Measurements from ENCODE around the gene OSBPL8. TPM values are rescaled to one million over a fixed set of nuclear protein-coding genes. Genes with fewer than 3 reads are reported as not detected.

Gene OSBPL8
- total and polyA plus RNA-seq, 2 experiments from 2014 or later = 64.4 to 73.4 TPM

DNA sequence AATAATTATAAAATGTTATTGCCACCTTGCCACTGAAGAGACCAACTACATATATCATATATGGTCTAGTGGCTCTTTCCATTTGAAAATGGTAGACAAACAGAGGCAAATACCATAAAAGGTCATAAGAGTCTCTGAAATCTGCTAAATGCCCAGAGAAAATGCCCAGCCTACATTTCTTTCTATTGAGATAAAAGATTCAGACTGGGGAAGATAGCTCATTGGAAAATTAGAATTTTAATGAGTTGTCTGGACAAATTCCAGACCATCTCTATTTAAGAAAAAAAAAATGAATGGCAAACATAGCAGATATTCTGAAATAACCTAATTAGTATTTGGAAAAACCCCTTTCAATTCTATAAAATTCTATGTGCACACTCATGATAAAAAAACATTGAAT lies 131.5 kb downstream of the OSBPL8 start:
- H3K27me3 ChIP-seq (replicated peaks; ENCODE audit: insufficient read depth) = no peaks in the 10 kb centered on the region
- no peak overlapping the region for H2AFZ ChIP-seq
- TF ChIP-seq EZH2 (IDR thresholded peaks at IDR 0.05; ENCODE audit: insufficient read depth, poor library complexity, severe bottlenecking) = no peak
- no peak for TF ChIP-seq EZH2phosphoT487 (IDR thresholded peaks at IDR 0.05; ENCODE audit: insufficient read depth, low read depth)
- H3K4me3 ChIP-seq = no peak overlapping the region
- no peaks in the 10 kb centered on the region for H3K9me2 ChIP-seq (ENCODE audit: insufficient read depth)
- in situ Hi-C loops (cut with MboI) = no loop called here
- no peak for DNase-seq
- no peaks in the 10 kb centered on the region for H4K20me1 ChIP-seq (ENCODE audit: insufficient read depth)
- H3K36me3 ChIP-seq (ENCODE audit: low read depth) = no peaks in the 10 kb centered on the region
- H3K27ac ChIP-seq = no peak overlapping the region
- H3K79me2 ChIP-seq (ENCODE audit: insufficient read depth) = peaks cover 100% of the 10 kb centered on the region
- H3K4me2 ChIP-seq (ENCODE audit: unreplicated experiment) = no peak overlapping the region
- peaks cover 4% of the 10 kb centered on the region; the same call in 1 of the 2 replicates for H3F3A ChIP-seq (ENCODE audit: insufficient read depth)
- no peaks in the 10 kb centered on the region; the same call in 1 of the 2 replicates for H3K4me1 ChIP-seq (ENCODE audit: insufficient read depth)
- no peak overlapping the region for H3K9ac ChIP-seq
- H3K9me3 ChIP-seq (ENCODE audit: low read depth) = peaks cover 5% of the 10 kb centered on the region

DNA sequence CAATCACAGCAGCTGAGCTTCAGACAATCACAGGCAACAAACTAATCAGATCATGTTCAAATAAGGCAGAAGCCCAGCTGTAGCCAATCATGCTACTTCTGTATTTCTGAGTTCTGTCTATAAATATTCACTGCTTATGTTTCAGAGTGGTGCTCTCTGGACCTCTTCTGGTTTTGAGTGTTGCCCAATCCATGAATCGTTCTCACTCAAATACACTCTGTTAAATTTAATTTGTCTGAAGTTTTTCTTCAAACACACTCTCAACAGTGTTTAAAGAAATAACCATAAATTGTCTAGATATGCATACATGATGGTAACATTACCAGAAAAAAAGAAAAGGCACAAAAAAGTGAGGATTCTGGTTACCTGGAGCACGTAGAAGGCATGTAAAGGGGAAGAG lies 133.4 kb downstream of the OSBPL8 start:
- no peak overlapping the region for H3K4me3 ChIP-seq
- peaks cover 16% of the 10 kb centered on the region for H3F3A ChIP-seq (ENCODE audit: insufficient read depth)
- H3K27me3 ChIP-seq (replicated peaks; ENCODE audit: insufficient read depth) = no peaks in the 10 kb centered on the region
- 94 to 100% methylated on average over 2 of the region's 2 CpGs for WGBS, 2 experiments (ENCODE audit: low coverage in 1 of 2, low lambda C conversion rate in 2 of 2, missing lambda C conversion rate in 2 of 2)
- H3K27ac ChIP-seq = no peak overlapping the region
- no peaks in the 10 kb centered on the region for H4K20me1 ChIP-seq (ENCODE audit: insufficient read depth)
- TF ChIP-seq EZH2phosphoT487 (IDR thresholded peaks at IDR 0.05; ENCODE audit: insufficient read depth, low read depth) (no peak), EZH2 (IDR thresholded peaks at IDR 0.05; ENCODE audit: insufficient read depth, poor library complexity, severe bottlenecking) (no peak)
- H3K4me2 ChIP-seq (ENCODE audit: unreplicated experiment) = no peak overlapping the region
- no peak for DNase-seq
- no peak overlapping the region for H3K9ac ChIP-seq
- H3K9me3 ChIP-seq (ENCODE audit: low read depth) = peaks cover 5% of the 10 kb centered on the region
- H3K79me2 ChIP-seq (ENCODE audit: insufficient read depth) = peaks cover 100% of the 10 kb centered on the region
- in situ Hi-C loops (cut with MboI) = no loop called here
- H3K4me1 ChIP-seq (ENCODE audit: insufficient read depth) = peaks cover 18% of the 10 kb centered on the region
- no peak overlapping the region for H2AFZ ChIP-seq
- no peaks in the 10 kb centered on the region for H3K36me3 ChIP-seq (ENCODE audit: low read depth)
- H3K9me2 ChIP-seq (ENCODE audit: insufficient read depth) = no peaks in the 10 kb centered on the region

DNA sequence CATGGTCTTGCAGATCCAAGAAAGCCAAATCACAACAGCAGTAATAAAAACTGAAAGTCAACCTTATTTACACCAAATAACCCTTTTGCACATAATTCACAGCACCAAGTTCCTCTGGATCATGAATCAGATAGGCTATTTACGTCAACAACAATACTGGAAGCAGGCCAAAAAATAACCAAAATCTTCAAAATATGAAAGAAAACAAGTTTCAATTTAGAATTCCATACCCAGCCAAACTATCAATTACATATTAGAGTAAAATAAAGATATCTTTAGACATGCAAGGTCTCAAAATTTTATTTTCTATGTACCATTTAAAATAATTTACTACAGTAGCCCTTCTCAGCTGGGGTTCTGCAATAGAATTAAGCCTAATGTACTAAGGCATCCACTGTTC lies 134.6 kb downstream of the OSBPL8 start:
- peak; percentile 5 for DNase-seq
- no peak overlapping the region for H2AFZ ChIP-seq
- 66 to 68% methylated on average over 1 of the region's 1 CpG for WGBS, 2 experiments (ENCODE audit: low coverage in 1 of 2, low lambda C conversion rate in 2 of 2, missing lambda C conversion rate in 2 of 2)
- H3F3A ChIP-seq (ENCODE audit: insufficient read depth) = peaks cover 16% of the 10 kb centered on the region
- no peak overlapping the region for H3K4me2 ChIP-seq (ENCODE audit: unreplicated experiment)
- no peak overlapping the region for H3K27ac ChIP-seq
- no peak overlapping the region for H3K4me3 ChIP-seq
- peaks cover 26% of the 10 kb centered on the region for H3K4me1 ChIP-seq (ENCODE audit: insufficient read depth)
- H3K9me2 ChIP-seq (ENCODE audit: insufficient read depth) = no peaks in the 10 kb centered on the region
- no peaks in the 10 kb centered on the region for H3K27me3 ChIP-seq (replicated peaks; ENCODE audit: insufficient read depth)
- TF ChIP-seq EZH2phosphoT487 (IDR thresholded peaks at IDR 0.05; ENCODE audit: insufficient read depth, low read depth) (no peak), EZH2 (IDR thresholded peaks at IDR 0.05; ENCODE audit: insufficient read depth, poor library complexity, severe bottlenecking) (no peak)
- peaks cover 5% of the 10 kb centered on the region for H3K9me3 ChIP-seq (ENCODE audit: low read depth)
- H3K36me3 ChIP-seq (ENCODE audit: low read depth) = no peaks in the 10 kb centered on the region
- peaks cover 100% of the 10 kb centered on the region for H3K79me2 ChIP-seq (ENCODE audit: insufficient read depth)
- no peaks in the 10 kb centered on the region for H4K20me1 ChIP-seq (ENCODE audit: insufficient read depth)
- H3K9ac ChIP-seq = no peak overlapping the region
- in situ Hi-C loops (cut with MboI) = no loop called here

- TF ChIP-seq EZH2 (IDR thresholded peaks at IDR 0.05; ENCODE audit: insufficient read depth, poor library complexity, severe bottlenecking) = no peak
- TF ChIP-seq EZH2phosphoT487 (IDR thresholded peaks at IDR 0.05; ENCODE audit: insufficient read depth, low read depth) = no peak
- Histone ChIP-seq H3K27ac (peak overlapping the region; percentile 50), H3K9ac (peak overlapping the region; percentile 73)
Measured at GRCh38 chr12:76422543-76423438, 136.8 kb downstream of the OSBPL8 start.

More at GRCh38 chr12:76422543-76423438, 136.8 kb downstream of the OSBPL8 start:
- Histone ChIP-seq H3K9me3 (ENCODE audit: low read depth) (peaks cover 5% of the 10 kb centered on the region), H3F3A (ENCODE audit: insufficient read depth) (peaks cover 16% of the 10 kb centered on the region), H3K4me1 (ENCODE audit: insufficient read depth) (peaks cover 26% of the 10 kb centered on the region), H2AFZ (peak overlapping the region; percentile 64), H3K27me3 (replicated peaks; ENCODE audit: insufficient read depth) (no peaks in the 10 kb centered on the region), H3K4me2 (ENCODE audit: unreplicated experiment) (peak overlapping the region; percentile 97), H3K79me2 (ENCODE audit: insufficient read depth) (peaks cover 100% of the 10 kb centered on the region), H3K9me2 (ENCODE audit: insufficient read depth) (no peaks in the 10 kb centered on the region), H4K20me1 (ENCODE audit: insufficient read depth) (no peaks in the 10 kb centered on the region), H3K36me3 (ENCODE audit: low read depth) (no peaks in the 10 kb centered on the region), H3K4me3 (peak overlapping the region; percentile 76)
- DNase-seq = peak; percentile 64
- in situ Hi-C loops (cut with MboI) = no loop called here
- WGBS, 2 experiments (ENCODE audit: low coverage in 1 of 2, low lambda C conversion rate in 2 of 2, missing lambda C conversion rate in 2 of 2) = 17 to 25% methylated on average over 9 of the region's 9 CpGs
